Coronary artery (tissue), 2 donors: ENCODE measurements around the gene KCNQ1.

Source experiments
- DNase-seq: peaks from one replicate; pipeline ENCODE4 v3.0.0-alpha.2; 2017; ENCODE audit warnings: low spot score
- H3K27ac ChIP-seq, 2 donors: fragments of 200-600 bp; sonication (generic); one replicate each; pipeline ENCODE4 v1.5.1; 2016 to 2019
- H3K4me3 ChIP-seq: fragments of 200-600 bp; sonication (generic); 2 replicates; pipeline ENCODE4 v1.5.1; 2016; ENCODE audit warnings: mild to moderate bottlenecking, moderate library complexity
- TF ChIP-seq, protein P1 (sequence below): fragments of 200-600 bp; sonication (generic); IDR thresholded peaks from one replicate; pipeline ENCODE4 v1.5.1; 2019; ENCODE audit warnings: antibody characterized with exemption

KCNQ1 gene

GRCh38 chr11:2787816-2788167, 343.0 kb downstream of the KCNQ1 start:
- TF ChIP-seq, protein P1, sequence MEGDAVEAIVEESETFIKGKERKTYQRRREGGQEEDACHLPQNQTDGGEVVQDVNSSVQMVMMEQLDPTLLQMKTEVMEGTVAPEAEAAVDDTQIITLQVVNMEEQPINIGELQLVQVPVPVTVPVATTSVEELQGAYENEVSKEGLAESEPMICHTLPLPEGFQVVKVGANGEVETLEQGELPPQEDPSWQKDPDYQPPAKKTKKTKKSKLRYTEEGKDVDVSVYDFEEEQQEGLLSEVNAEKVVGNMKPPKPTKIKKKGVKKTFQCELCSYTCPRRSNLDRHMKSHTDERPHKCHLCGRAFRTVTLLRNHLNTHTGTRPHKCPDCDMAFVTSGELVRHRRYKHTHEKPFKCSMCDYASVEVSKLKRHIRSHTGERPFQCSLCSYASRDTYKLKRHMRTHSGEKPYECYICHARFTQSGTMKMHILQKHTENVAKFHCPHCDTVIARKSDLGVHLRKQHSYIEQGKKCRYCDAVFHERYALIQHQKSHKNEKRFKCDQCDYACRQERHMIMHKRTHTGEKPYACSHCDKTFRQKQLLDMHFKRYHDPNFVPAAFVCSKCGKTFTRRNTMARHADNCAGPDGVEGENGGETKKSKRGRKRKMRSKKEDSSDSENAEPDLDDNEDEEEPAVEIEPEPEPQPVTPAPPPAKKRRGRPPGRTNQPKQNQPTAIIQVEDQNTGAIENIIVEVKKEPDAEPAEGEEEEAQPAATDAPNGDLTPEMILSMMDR, result no peak
- H3K27ac ChIP-seq, result no peak overlapping the region
- no peak for DNase-seq
- H3K4me3 ChIP-seq, result no peak overlapping the region

DNA sequence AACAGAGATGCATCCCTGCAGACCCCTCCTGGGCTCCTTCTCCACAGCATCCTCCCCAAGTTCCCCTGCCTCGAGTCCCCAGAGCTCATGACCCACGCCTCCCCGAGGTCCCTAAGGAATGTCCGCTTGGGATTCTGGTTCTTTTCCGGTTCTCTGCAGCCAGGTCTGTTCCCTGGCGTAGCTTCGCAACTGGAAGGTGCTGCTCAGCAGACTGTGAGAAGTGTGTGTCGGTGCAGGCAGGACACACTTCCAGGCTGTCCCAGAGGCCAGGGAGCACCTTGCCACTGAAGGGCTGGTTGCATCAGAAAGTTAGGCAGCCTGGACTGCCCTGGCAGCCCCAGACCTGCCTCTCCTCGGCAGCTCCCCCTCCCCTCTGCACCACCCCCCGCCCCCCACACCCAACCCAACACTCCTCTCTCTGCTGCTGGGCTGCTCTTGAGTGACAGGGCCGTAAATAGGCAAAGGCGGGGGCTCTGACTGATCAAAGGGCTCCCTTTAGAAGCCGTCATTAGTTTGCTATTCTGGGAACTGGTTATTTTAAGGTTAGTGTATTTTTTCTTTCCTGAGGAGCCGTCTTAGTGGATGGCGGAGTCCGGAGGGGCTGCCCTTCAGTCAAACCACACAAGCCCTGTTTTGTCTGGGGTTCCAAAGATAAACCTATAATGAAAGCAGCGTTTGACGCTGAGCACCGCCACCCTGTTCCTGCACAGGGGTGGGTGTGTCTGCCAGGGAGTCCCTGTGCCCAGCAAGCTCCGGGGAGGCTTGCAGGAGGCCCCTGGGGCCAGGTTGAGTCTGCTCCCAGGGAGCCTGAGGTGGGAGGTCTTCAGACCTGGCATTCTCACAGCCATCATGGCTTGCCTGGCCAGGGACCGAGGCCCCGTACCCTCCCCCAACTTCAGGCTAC, 343.6 kb downstream of the KCNQ1 start:
- Histone ChIP-seq H3K4me3 (no peak overlapping the region), H3K27ac (no peak overlapping the region)
- TF ChIP-seq, protein P1, result no peak
- DNase-seq, result peak; percentile 60

GRCh38 chr11:2789331-2789730, 344.5 kb downstream of the KCNQ1 start:
- no peak overlapping the region for H3K4me3 ChIP-seq
- DNase-seq, result peak; percentile 65
- no peak overlapping the region for H3K27ac ChIP-seq
- TF ChIP-seq, protein P1, result no peak

GRCh38 chr11:2789791-2790567, 345.2 kb downstream of the KCNQ1 start:
- TF ChIP-seq, protein P1, result no peak
- no peak overlapping the region for H3K27ac ChIP-seq
- peak; percentile 68 for DNase-seq
- no peak overlapping the region for H3K4me3 ChIP-seq

- peak; percentile 47 for DNase-seq
- TF ChIP-seq, protein P1, result no peak
- H3K27ac ChIP-seq, result no peak overlapping the region
- H3K4me3 ChIP-seq, result no peak overlapping the region
Measured at GRCh38 chr11:2790568-2790921, 345.7 kb downstream of the KCNQ1 start.

DNA sequence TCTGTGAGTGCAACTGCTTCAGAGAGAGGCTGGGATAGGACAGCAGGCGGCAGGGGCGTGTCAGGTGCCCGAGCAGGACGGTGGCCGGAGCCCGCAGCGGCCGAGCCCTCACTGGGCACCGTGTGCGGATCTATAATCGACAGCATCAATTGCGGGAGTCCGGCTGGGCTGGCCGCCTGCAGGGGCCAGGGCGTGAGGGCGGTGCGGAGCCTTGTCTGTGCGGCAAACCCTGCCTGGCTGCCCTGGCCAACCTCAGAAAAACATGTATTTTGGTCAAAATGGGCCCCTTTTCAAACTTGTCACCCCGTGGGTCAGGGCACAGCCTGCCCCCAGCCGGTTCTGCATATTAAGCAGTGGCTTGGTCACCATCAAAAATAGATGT, 346.3 kb downstream of the KCNQ1 start:
- TF ChIP-seq, protein P1, result no peak
- Histone ChIP-seq H3K27ac (peak overlapping the region; percentile 62 to 69), H3K4me3 (peak overlapping the region; percentile 67)
- peak; percentile 74 for DNase-seq
